Measurements from ENCODE around the gene TMPRSS6.

The TMPRSS6 gene

GRCh38 chr22:37109242-37109917, at the start of gene TMPRSS6:
TMPRSS6 (minus strand) TSS chr22:37109713; CDS start chr22:37103417, 6,296 bp downstream.
- no peak for DNase-seq

DNA sequence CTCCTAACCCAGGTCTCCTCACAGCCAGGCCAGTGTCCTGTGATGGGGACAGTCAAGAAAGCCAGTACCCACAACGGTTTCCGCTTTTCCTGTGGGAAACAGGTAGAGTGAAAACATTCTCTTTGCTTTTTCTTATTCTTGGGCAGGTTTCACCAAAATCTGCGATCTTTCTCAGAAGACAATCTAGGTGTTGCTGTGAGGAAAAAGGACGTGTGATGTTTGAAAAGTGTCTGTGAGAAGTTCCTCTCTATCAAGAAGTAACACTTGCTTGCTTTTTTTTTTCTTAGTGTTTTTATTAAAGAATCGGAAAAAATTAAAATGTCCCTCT, 49.4 kb upstream of the TMPRSS6 start:
- no peak for DNase-seq

DNA sequence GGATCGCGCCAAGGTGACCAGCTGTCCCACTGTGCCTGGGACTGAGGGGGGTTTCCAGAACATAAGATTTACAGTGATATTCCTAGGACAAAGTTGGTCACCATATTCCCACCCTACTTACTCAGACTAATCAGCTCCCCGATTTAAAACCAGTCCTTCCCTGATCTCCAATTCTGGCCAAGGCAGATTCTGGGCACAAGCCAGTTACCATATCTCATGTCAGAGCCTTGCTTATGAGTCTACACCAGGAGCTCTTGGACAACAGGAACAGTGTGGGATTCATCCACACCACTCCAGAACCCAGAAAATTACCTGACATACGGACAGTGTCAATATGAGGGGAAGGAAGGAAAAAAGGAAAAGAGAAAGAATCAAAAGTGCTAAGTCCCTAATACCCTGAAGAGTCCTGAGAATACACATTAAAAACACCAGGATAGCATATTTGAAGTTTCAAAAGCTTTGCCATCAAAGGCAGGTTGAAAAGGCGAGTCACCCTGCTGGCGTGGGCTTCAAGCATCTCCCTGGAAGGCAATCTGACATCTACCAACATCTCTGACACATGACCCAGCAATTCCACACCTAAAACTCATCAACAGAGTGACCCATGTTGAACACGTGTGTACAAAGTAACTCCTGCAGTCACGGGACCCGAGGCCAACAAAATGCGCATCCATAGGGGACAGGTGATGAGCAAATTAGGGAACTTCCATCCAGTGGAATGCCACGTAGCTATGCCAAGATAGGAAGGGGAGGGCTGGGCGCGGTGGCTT, 48.2 kb upstream of the TMPRSS6 start:
- DNase-seq = no peak

DNA sequence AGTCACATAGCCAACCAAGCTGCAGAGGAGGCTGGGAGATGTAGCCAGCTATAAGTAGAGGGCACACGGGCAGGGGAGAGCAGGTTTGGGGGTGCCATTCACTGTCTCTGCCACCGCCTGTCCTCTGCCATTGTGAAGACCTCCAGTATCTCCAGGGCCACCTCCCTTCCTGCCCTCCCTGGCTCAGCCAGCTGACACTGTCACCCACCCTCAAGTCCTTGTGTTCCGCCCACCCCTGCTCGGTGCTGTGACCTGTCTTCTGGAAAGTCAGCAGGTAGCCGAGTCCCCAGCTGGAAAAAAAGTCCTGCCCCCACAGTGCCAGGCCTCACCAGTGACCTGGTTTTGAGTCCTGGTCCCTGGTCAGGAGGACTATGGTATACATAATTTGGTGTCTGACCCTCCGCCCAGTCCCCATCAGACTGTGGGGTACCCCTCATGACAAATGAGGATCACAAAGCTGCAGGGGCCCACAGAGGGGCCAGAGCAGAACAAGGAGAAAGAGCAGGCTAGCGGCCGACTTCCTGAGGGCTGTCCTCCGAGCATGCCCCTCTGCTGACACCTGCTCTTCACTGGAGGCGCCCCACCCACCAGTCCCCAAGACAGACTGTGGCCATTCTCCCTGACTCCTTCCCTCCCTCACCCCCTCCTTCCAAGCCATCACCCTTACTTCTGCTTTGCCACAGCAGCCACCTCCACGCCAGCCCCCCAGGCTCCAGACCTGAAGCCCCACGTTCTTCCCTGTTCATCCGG, 47.3 kb upstream of the TMPRSS6 start:
- no peak for DNase-seq

- no peak for DNase-seq
These were observed 46.5 kb upstream of the TMPRSS6 start for GRCh38 chr22:37155971-37156370.

DNA sequence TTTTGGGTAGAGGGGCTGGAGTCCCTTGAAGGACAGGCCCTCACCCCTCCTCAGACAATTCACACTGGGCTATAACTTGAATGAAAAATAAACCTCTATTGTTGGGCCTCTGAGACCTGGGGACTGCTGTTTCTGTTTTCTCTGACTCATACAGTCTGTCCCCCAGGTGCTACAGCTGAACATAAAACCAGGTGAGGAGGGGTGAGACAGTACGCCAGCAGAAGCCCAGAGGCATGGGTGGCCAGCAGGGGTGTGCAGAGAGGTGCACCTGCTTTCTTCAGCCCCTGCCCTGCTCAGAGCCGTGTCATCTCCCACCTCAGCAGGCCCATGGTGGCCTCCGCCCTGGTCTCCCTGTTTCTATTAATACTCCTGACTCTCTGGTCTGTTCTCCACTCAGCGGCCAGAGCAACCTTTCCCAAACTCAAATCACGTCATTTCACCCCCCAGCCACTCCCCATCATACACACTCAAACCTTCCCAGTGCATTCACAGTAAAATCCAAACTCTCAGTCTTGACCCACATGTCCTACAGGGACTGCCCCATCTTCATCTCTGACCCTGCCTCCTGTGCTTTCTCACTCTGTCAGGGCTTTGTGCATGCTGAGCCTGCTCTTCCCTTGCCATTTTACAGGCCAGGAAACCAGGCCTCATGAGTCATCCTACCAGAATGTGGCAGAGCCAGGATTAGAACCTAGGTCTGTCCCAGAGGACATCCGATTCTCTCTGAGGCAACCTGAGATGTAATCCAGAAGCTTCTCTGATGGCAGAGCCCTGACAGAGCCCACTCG, 45.6 kb upstream of the TMPRSS6 start:
- peak; percentile 60 for DNase-seq

GRCh38 chr22:37153901-37154300, 44.4 kb upstream of the TMPRSS6 start:
- DNase-seq = no peak

DNA sequence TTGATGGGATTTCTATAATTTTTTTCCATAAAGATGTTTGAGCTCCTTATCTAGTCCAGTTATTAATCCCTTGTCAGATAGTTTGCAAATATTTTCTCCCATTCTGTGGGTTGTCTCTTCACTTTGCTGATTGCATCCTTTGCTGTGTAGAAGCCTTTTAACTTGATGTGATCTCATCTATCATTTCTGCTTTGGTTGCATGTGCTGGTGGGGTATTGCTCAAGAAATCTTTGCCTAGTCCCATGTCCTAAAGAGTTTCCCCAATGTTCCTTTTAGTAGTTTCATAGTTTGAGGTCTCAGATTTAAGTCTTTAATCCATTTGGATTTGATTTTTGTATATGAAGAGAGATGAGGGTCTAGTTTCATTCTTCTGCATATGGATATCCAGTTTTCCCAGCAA, 41.9 kb upstream of the TMPRSS6 start:
- no peak for DNase-seq

GRCh38 chr22:37150701-37151100, 41.2 kb upstream of the TMPRSS6 start:
- DNase-seq = no peak

GRCh38 chr22:37148742-37149665, 39.5 kb upstream of the TMPRSS6 start:
- DNase-seq = no peak

DNA sequence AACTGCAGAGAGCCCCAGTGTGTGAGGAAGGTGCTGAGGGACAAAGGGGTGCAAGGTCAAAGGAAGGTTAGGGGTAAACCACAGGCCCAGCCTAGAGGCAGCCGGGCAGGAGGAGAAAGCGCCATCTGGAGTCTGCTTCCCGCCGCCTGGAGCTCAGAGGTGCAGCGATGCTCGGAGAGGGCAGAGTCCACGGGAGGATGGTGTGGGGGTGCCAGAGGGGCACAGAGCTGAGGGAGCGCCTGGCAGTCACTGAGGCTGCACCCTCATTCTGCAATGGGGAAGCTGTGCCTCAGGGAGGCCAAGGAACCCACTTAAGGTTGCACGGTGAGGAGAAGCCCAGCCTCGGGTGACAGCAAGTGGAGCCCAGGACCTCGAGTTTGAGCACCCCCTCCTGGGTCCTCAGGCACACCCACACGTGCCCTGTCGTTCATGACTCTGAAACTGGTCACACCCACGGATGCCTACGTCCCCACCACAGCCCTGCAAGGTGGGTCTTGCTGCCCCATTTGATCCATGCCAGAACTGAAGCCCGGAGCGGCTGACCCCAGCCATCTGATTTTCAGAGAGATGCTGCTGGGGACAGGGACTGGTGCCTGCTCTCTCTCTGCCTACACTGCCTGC, 38.6 kb upstream of the TMPRSS6 start:
- no peak for DNase-seq

- DNase-seq = no peak
These were observed 37.9 kb upstream of the TMPRSS6 start for GRCh38 chr22:37147186-37147990.

DNA sequence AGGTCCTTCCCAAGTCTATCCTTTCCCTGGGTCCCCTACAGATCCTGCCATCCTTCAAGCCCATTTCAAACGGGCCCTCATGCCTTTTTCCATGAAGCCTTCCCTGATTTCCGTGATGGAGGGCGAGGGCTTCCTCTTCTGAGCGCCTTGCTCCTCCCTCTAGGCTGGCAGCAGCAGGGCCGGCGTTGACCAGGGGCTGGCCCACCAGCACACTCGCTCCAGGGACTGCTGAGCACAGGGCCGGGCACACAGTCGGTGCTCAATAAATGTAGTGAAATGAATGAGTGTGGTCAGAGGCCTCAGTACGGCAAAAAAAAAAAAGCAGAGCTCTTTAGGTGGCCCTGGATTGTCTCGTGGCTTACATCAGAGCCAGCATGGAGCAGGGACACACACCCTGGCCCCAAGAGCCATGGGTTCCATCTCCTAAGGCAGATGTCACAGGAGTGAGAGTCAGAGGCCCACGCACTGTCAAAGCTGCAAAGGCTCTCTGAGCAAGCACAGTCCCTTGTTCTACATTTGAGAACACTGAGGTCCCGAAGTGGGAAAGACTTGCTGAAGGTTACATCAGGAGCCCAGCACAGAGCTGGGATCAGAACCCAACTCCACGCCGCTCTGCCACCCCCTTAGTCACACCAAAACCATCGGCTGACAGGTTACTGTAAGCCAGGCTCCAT, 37.1 kb upstream of the TMPRSS6 start:
- no peak for DNase-seq

GRCh38 chr22:37146051-37146385, 36.5 kb upstream of the TMPRSS6 start:
- no peak for DNase-seq

DNA sequence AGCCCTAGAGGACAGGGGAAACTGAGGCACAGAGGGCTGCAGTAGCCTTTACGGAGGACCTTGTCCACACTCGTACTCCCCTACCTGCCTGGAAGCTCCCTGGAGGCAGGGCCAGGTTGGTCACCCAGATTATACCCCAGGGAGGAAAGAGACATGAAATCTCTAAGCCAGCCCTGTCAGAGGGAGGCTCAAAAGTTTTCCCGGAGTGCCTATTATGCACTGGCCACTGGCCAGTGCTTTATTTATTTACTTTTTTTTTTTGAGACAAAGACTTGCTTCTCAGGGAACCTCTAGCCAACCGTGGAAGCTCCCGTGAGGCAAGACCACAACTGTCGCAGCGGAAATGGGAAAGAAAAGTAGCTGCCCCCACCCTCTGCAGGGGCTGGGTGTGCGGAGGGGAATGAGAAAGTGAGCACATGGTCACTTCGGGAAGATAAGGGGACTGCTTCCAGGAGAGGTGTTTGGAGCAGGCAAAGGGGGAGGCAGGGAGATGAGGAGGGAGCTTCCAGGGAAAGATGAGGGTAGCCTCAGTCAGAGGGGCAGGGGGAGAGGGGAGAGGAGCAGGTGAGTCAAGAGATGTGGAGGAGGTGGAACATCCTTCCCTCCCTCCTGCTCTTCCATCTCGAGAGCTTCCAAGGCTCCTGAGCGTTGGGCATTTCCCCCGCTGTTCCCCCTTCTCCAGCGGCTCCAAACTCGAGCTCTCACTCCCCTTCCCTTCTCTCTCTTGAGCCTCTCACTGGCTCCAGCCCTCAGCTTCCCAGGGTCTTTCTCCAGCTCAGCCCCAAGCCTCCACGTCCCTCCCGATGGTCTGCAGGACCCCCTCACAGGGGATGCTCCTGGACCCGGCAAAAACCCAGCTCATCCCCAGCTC, 35.9 kb upstream of the TMPRSS6 start:
- DNase-seq = no peak

GRCh38 chr22:37144180-37144554, 34.7 kb upstream of the TMPRSS6 start:
- no peak for DNase-seq

DNA sequence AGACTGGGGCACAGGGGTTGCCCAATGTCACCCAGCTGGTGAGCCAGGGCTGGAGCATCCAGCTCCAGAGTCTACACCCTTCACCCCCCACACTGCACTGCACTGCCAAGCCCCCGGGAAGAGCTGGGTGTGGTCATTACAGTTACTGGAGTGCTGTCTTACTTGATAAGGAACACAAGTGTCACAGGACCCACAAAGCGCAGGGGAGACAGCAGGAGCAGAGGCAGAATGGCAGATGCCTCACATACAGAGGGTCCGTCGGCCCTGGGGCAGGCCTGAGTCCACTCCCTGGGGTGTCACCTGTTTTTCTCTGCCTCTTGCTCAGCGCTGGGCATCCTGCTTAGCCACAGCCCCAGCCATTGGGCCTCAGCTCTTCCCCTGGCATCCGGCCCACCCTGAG, 32.5 kb upstream of the TMPRSS6 start:
- DNase-seq = no peak

DNA sequence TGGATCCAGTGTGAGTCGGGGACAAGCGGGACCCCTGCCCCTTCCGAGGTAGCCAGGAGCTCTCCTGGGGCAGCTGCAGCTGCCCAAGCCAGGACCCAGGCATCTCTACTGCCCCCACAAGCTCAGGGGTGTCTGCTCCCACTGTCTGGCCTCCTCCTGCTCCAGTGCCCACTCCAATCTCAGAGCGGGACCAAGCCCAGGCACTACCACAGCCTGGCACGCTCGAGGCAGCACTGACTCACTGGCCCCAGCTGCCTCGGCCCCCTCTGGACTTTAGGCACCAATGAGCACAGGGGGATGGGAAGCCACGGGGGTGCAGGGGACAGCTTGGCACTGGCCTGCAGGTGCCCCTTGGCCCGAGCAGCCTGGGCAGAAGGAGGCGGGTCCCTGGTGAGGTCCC, 32.0 kb upstream of the TMPRSS6 start:
- DNase-seq = no peak

- no peak for DNase-seq
These were observed 31.3 kb upstream of the TMPRSS6 start for GRCh38 chr22:37140686-37141323.
